Esophagus (tissue), 2 donors: ENCODE measurements around the gene ROGDI. TPM values are rescaled to one million over a fixed set of nuclear protein-coding genes. Genes with fewer than 3 reads are reported as not detected.
A peak's percentile ranks its signal among the peaks of the same experiment; 100 is the strongest.

Experiments
- H3K27ac ChIP-seq, 2 donors: one replicate each; pipeline ENCODE4 v1.5.1; 2013; ENCODE audit warnings: low read depth in 2 of 2, mild to moderate bottlenecking in 2 of 2, inconsistent platforms in 1 of 2, low read length in 1 of 2, moderate library complexity in 1 of 2
- H3K27me3 ChIP-seq, 2 donors: one replicate each; pipeline ENCODE4 v1.6.1; 2013; ENCODE audit warnings: low read length in 2 of 2, control low read depth in 1 of 2, mild to moderate bottlenecking in 1 of 2; ENCODE audit not compliant: insufficient read depth in 2 of 2, control insufficient read depth in 1 of 2
- H3K36me3 ChIP-seq, 2 donors: one replicate each; pipeline ENCODE4 v1.6.1; 2013; ENCODE audit warnings: low read length in 1 of 2; ENCODE audit not compliant: control insufficient read depth in 2 of 2, insufficient read depth in 2 of 2
- H3K4me1 ChIP-seq, 2 donors: one replicate each; pipeline ENCODE4 v1.6.1; 2013; ENCODE audit warnings: low read length in 1 of 2; ENCODE audit not compliant: control insufficient read depth in 2 of 2, insufficient read depth in 2 of 2
- H3K4me3 ChIP-seq, 2 donors: one replicate each; pipeline ENCODE4 v1.5.1; 2013; ENCODE audit warnings: low read length in 2 of 2, mild to moderate bottlenecking in 2 of 2, low read depth in 1 of 2, moderate library complexity in 1 of 2
- H3K9me3 ChIP-seq, 2 donors: one replicate each; pipeline ENCODE4 v1.6.1; 2013; ENCODE audit warnings: mild to moderate bottlenecking in 2 of 2, low read depth in 1 of 2, low read length in 1 of 2, moderate library complexity in 1 of 2; ENCODE audit not compliant: control insufficient read depth in 2 of 2, insufficient read depth in 1 of 2
- WGBS, 2 donors: extraction: QIAGEN DNeasy Blood & Tissue Kit; methylation state at CpG; one replicate each; pipeline ENCODE4 v1.1.7; 2013; 5-methylcytosine and 5-hydroxymethylcytosine counted together
- polyA plus RNA-seq, 2 donors: library from polyadenylated mRNA; stranded (reverse); fragments of 200-250 nt; gene quantifications; one replicate each; pipeline ENCODE4 v1.2.3, GENCODE V29; 2013
- donor health status: healthy with polysubstance abuse.
- donor health status: Bipolar disorder and iron deficiency.

Gene ROGDI
- polyA plus RNA-seq, 2 donors = 28.7 to 49.5 TPM

DNA sequence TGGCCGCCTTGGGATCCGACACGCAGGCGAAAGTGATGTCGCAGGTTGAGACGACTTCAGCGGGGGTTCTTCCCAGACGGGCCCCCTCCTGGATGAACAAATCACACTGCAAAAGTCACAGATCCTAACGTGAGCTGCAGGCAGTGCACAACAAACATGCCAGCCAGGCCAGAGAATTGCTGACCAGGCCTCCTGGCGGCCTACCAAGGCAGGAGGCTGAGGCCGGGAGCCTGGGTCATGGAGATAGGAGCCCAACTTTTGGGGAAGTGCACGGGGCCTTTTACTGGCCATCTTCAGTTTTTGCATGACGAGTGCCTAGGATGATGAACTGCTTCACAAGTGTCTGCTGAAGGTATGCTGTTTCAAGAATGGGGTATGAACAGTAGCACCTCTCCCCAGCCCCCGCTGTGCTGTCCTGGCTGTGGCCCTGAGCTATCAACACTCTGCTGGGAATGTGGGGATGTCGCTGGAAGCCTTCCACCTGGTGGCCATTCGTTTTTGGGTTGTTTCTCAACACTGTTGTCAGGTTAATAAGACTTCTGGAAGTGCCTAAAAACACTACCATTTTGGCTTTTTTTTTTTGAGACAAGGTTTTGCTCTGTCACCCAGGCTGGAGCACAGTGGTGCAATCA, 12.2 kb upstream of the ROGDI start:
- peak overlapping the region; percentile 48 to 73 for H3K27ac ChIP-seq
- H3K27me3 ChIP-seq = no peaks in the 10 kb centered on the region
- H3K4me1 ChIP-seq = peaks cover 0 to 3% of the 10 kb centered on the region in 2 donors
- peaks cover 27 to 38% of the 10 kb centered on the region in 2 donors for H3K36me3 ChIP-seq
- 81 to 83% methylated on average over 16 of the region's 16 CpGs for WGBS, 2 donors
- H3K9me3 ChIP-seq = no peaks in the 10 kb centered on the region
- no peak overlapping the region for H3K4me3 ChIP-seq

DNA sequence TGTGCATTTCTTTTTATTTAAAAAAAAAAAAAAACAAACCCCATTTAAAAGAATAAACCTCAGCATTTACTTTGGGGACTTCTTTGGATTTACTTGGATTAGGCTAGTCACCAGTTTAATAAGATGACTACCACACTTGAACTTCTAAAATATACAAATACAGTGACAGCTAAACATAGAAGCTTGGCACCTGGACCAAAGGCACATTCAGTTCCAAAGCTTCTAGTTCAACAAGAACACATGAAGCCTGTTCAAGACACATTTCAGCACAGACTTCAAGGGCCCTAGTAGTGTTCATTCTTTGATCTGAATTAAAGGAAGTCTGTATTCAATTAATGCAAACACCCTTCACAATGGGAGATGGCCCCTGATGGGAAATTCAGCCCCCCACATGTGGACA, 11.6 kb upstream of the ROGDI start:
- H3K4me1 ChIP-seq = peaks cover 0 to 3% of the 10 kb centered on the region in 2 donors
- H3K36me3 ChIP-seq = peaks cover 23 to 38% of the 10 kb centered on the region in 2 donors
- H3K27me3 ChIP-seq = no peaks in the 10 kb centered on the region
- peak overlapping the region; percentile 48 to 73 for H3K27ac ChIP-seq
- H3K4me3 ChIP-seq = no peak overlapping the region
- H3K9me3 ChIP-seq = no peaks in the 10 kb centered on the region

DNA sequence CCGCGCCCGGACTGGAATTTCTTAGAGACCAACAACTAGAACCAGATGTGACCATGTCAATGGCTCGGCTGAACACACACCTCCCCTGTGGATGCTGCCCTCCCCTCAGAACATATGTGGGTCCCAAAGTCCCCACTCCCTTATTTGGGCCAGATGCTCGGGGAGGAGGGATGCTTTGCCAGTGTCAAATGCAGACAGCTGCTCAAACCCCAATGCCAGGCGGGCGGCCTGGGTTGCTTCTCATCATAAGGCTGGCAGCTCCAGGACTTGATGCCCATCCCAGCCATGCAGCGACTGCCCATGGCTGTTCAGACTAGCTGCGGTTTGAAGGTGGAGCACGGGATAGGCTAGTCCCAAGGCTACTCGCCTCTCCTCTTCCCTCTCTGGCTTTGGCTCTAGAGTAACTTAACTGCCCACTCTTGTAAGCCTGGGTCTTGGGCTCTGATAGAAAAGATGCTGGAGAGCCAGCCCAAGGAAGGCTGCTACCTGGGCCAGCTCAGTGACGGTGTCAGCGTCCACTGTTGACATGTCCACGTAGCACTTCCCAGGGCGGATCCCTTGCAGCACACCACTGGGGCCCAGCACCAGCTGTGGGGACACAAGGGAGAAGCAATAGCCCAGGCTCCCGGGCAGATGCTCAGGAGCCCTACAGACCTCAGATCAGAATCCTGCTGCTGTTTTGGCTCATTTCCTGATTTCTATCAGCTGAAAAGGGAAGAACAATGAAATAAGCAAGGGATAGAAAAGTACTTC, 11.0 kb upstream of the ROGDI start:
- H3K4me3 ChIP-seq = no peak overlapping the region
- peaks cover 0 to 3% of the 10 kb centered on the region in 2 donors for H3K4me1 ChIP-seq
- WGBS, 2 donors = 90 to 95% methylated on average over 16 of the region's 16 CpGs
- no peaks in the 10 kb centered on the region for H3K9me3 ChIP-seq
- no peaks in the 10 kb centered on the region for H3K27me3 ChIP-seq
- peaks cover 23 to 34% of the 10 kb centered on the region in 2 donors for H3K36me3 ChIP-seq
- H3K27ac ChIP-seq = peak overlapping the region; percentile 62 to 63

DNA sequence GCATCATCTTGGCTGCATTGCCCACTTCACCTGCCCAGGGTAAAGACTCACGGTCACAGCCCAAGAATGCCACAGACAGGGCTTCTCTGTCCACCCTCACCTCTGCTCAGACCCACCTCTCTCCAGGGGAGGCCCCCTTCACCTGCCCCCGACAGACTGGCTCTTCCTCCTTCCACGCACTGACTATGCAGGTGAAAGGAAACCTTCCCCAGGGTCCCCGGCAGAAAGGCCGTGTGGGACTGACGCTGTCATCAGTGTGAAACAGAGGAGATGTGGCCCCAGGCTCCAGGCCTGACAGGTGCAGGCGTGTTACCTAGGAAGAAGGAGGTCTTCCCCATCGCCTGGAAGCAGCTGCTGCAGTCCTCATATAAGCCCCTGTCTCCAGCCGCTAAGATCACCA, 9.3 kb upstream of the ROGDI start:
- Histone ChIP-seq H3K36me3 (peaks cover 19 to 27% of the 10 kb centered on the region in 2 donors), H3K4me1 (peaks cover 0 to 3% of the 10 kb centered on the region in 2 donors), H3K9me3 (no peaks in the 10 kb centered on the region), H3K27me3 (no peaks in the 10 kb centered on the region), H3K4me3 (no peak overlapping the region), H3K27ac (no peak overlapping the region)
- 86 to 90% methylated on average over 9 of the region's 9 CpGs for WGBS, 2 donors

DNA sequence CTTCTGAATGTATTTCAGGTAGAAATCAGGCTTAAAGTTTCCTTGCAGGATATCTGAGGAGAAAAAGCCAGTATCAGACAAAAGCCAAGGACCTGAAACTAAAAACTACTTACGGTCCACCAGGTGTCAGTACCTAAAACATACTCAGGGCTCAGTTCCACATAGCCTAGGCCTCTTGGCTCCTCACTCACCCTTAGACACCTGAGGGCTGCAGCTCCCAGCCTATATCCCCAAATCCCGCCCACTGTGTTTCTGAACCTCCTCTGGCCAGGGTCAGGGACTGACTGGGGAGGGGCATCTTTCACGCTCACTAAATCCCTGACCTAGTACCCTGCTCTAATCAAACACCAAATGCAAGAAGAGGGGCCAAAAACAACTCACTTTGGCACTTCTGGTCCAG, 8.8 kb upstream of the ROGDI start:
- Histone ChIP-seq H3K4me1 (peaks cover 0 to 3% of the 10 kb centered on the region in 2 donors), H3K27ac (no peak overlapping the region), H3K9me3 (no peaks in the 10 kb centered on the region), H3K4me3 (no peak overlapping the region), H3K36me3 (peaks cover 19 to 27% of the 10 kb centered on the region in 2 donors), H3K27me3 (no peaks in the 10 kb centered on the region)
- 95 to 97% methylated on average over 3 of the region's 3 CpGs for WGBS, 2 donors

DNA sequence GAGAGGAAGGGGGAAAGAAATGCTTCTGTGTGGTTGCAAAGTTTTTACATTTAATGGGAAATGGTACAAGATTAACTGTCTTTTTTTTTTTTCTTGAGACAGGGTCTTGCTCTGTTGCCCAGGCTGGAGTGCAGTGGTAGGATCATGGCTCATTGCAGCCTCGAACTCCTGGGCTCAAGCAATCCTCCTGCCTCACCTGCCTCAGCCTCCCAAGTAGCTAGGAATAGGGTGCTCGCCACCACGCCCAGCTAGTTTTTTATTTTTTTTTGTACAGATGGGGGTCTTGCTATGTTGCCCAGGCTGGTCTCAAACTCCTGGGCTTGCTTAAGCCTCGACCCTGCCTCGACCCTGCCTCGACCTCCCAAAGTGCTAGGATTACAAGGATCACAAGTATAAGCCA, 3.8 kb upstream of the ROGDI start:
- H3K27ac ChIP-seq = no peak overlapping the region
- WGBS, 2 donors = 95 to 98% methylated on average over 6 of the region's 6 CpGs
- no peaks in the 10 kb centered on the region for H3K27me3 ChIP-seq
- H3K36me3 ChIP-seq = peaks cover 10 to 14% of the 10 kb centered on the region in 2 donors
- no peaks in the 10 kb centered on the region for H3K9me3 ChIP-seq
- H3K4me3 ChIP-seq = no peak overlapping the region
- peaks cover 0 to 3% of the 10 kb centered on the region in 2 donors for H3K4me1 ChIP-seq

DNA sequence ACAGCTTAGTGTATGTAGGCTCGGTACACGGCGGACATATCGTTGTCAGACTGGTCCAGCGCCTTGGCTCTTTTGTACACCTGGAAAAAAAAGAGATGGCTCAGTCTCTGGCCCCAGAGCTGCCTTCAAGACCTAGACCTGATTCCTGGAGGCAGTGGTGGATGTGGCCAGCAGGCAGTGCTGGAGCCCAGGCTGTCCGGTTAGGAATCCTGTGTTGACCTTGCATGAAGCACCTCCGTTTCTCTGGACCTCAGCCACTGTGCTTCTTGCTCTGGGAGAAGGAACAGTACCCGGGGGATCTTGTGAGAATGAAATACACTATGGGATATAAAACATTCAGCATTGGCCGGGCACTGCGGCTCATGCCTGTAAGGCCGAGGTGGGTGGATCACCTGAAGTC, 2.8 kb upstream of the ROGDI start:
- H3K9me3 ChIP-seq = no peaks in the 10 kb centered on the region
- H3K36me3 ChIP-seq = peaks cover 7 to 16% of the 10 kb centered on the region in 2 donors
- H3K27me3 ChIP-seq = no peaks in the 10 kb centered on the region
- H3K27ac ChIP-seq = no peak overlapping the region
- no peak overlapping the region for H3K4me3 ChIP-seq
- 86 to 88% methylated on average over 11 of the region's 11 CpGs for WGBS, 2 donors
- peaks cover 0 to 13% of the 10 kb centered on the region in 2 donors for H3K4me1 ChIP-seq

DNA sequence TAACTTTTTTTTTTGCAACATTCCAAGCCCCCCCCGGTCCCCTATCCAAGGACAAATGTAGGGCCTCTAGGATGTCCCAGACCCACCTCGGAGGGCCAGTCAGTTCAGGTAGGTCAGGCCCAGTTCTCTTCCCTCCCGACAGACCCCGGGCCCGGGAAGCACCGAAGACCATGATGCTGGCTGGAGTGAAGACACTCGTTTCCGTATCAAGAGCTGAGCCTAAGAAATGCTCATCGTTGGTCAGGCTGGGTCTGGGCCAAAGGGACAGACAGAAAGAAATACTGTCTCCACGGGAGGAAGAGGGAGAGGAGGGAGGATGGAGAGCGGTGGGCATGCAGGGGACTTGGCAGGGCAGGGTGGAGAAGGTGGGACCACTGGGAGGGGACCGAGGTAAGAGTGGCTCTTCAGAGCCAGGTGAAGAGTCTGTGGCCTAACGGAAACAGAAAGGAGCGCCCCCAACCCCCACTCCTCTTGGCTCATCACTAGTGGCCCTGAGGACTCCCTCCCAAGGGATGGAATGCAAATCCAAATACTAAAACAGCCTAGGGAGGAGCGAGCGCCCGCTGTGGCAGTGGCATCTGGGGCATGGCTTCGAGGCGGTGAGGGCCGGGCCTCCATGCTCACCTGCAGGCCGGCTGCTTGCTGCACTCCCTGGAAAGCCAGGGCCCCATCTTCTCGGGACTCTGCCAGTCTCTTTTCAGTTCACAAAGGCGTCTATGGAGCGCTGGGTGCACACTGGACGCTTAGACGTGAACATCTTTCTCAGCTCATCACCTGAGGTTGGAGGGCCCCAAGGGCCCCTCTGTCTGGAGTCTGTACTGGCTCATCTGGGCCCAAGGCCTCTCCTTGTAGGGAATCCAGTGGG, 1.7 kb upstream of the ROGDI start:
- Histone ChIP-seq H3K27me3 (no peaks in the 10 kb centered on the region), H3K4me3 (no peak overlapping the region), H3K27ac (no peak overlapping the region), H3K36me3 (peaks cover 7 to 22% of the 10 kb centered on the region in 2 donors), H3K4me1 (peaks cover 0 to 16% of the 10 kb centered on the region in 2 donors), H3K9me3 (no peaks in the 10 kb centered on the region)
- WGBS, 2 donors = 82 to 84% methylated on average over 26 of the region's 26 CpGs

DNA sequence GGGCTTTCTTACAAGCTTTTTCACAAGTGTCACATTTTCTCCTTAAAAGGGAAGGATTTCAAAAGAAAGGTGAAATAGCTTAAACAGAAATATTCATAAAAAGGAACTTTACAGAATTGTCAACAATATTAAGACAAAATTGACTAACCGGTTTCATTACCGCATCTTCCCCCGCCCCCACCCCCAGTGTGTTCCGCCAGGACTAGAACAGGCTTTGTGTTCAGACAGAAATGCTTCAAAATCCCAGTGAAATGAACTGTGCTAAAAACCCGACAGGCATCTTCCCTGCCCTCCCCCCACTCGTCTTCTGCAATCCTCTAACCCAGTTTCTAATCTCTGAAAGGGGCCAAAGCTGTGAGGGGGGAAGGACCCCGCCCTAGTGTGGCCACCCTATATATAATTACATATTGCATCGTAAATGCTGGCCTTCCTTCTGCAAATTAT, 990 bp upstream of the ROGDI start:
- WGBS, 2 donors = 44 to 45% methylated on average over 8 of the region's 8 CpGs
- Histone ChIP-seq H3K4me3 (no peak overlapping the region), H3K9me3 (no peaks in the 10 kb centered on the region), H3K4me1 (peaks cover 0 to 16% of the 10 kb centered on the region in 2 donors), H3K27ac (no peak overlapping the region), H3K27me3 (no peaks in the 10 kb centered on the region), H3K36me3 (peaks cover 9 to 25% of the 10 kb centered on the region in 2 donors)
